ENCODE results near the gene PTPRD.

DNA sequence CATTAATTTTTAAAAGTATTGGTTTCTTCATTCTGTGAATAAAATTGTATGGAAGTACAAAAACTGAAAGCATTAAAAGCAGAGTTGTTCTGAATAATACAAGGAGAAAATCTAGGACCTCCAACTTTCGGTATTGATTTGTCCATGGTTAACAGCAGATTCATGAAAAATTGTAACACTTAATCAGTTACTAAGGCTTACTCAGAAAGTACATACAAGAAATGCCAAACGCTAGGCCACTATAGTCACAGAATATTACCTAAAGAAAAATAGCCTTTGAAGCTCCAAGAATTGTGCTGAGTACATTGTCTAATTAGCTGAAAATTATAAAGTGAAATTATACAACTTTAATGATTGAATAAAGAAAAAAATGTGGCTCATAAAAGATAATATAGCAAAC, 271.7 kb downstream of the PTPRD start:
- TF ChIP-seq, protein P1, sequence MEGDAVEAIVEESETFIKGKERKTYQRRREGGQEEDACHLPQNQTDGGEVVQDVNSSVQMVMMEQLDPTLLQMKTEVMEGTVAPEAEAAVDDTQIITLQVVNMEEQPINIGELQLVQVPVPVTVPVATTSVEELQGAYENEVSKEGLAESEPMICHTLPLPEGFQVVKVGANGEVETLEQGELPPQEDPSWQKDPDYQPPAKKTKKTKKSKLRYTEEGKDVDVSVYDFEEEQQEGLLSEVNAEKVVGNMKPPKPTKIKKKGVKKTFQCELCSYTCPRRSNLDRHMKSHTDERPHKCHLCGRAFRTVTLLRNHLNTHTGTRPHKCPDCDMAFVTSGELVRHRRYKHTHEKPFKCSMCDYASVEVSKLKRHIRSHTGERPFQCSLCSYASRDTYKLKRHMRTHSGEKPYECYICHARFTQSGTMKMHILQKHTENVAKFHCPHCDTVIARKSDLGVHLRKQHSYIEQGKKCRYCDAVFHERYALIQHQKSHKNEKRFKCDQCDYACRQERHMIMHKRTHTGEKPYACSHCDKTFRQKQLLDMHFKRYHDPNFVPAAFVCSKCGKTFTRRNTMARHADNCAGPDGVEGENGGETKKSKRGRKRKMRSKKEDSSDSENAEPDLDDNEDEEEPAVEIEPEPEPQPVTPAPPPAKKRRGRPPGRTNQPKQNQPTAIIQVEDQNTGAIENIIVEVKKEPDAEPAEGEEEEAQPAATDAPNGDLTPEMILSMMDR (IDR thresholded peaks at IDR 0.05; ENCODE audit: low read depth, low read length, poor library complexity, severe bottlenecking), result no peak
- no peak for TF ChIP-seq EZH2phosphoT487 (IDR thresholded peaks at IDR 0.05; ENCODE audit: borderline replicate concordance, low read length)

Measured in DOHH2 (cell line).